Measurements from ENCODE around the gene TNS2.

DNA sequence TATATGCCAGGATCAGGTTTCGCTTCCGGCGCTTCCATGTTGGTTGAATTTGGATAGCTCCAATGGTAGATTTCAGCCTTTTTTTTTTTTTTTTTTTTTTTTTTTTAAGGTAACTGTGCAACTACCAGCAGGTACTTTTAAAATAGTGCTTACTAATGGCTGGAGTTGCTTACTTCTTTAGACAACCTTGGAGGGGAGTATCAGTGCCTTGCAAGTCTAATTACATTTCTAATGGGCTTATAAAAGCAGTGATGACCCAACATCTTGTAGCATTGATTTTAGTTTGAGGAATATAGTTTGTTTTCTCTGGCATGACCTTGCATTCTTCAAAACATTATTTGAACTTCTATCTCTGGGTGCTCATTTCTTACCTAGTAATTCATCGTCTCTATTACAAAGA lies 42.5 kb upstream of the TNS2 start:
- TF ChIP-seq ZNF747 (CRISPR knock-in tag; IDR thresholded peaks at IDR 0.05; ENCODE audit: borderline replicate concordance) (no peak), ZNF879 (CRISPR knock-in tag; IDR thresholded peaks at IDR 0.05) (no peak), ZNF549 (CRISPR knock-in tag; IDR thresholded peaks at IDR 0.05) (no peak), CTCF (CRISPR knock-in tag; IDR thresholded peaks at IDR 0.05) (no peak), HMGA1 (CRISPR knock-in tag; conservative IDR thresholded peaks at IDR 0.05) (no peak), CBFB (CRISPR knock-in tag; IDR thresholded peaks at IDR 0.05) (no peak), PAWR (CRISPR knock-in tag; IDR thresholded peaks at IDR 0.05; ENCODE audit: borderline replicate concordance) (no peak), SMC3 (IDR thresholded peaks at IDR 0.05; ENCODE audit: low read length) (no peak)

Data from HepG2 (cell line).